GM23338 (cell line): ENCODE results near the gene ZMYND11.

Source experiments
- EZH2 ChIP-seq: fragments of 200-600 bp; sonication (generic); IDR thresholded peaks from one replicate; pipeline ENCODE4 v1.8.0; 2017; ENCODE audit warnings: antibody characterized with exemption, mild to moderate bottlenecking, low read depth; ENCODE audit not compliant: unreplicated experiment
- POLR2AphosphoS5 ChIP-seq: IDR thresholded peaks from 2 replicates; pipeline ENCODE4 v1.6.1; 2016; ENCODE audit warnings: antibody characterized with exemption, low read depth
- TF ChIP-seq, protein P1 (sequence below), 2 experiments: fragments of 200-600 bp in 1 of 2; sonication (generic) in 1 of 2; conservative IDR thresholded peaks; 2 replicates each; pipeline versions ENCODE4 v1.5.1 to v1.6.1; 2016 to 2017; ENCODE audit warnings: antibody characterized with exemption in 2 of 2, low read depth in 2 of 2, mild to moderate bottlenecking in 2 of 2, moderate library complexity in 1 of 2
- TF ChIP-seq, protein P2 (sequence below): IDR thresholded peaks from one replicate; pipeline ENCODE4 v1.6.1; 2018; ENCODE audit warnings: antibody characterized with exemption; ENCODE audit not compliant: unreplicated experiment

- TF ChIP-seq, protein P1, sequence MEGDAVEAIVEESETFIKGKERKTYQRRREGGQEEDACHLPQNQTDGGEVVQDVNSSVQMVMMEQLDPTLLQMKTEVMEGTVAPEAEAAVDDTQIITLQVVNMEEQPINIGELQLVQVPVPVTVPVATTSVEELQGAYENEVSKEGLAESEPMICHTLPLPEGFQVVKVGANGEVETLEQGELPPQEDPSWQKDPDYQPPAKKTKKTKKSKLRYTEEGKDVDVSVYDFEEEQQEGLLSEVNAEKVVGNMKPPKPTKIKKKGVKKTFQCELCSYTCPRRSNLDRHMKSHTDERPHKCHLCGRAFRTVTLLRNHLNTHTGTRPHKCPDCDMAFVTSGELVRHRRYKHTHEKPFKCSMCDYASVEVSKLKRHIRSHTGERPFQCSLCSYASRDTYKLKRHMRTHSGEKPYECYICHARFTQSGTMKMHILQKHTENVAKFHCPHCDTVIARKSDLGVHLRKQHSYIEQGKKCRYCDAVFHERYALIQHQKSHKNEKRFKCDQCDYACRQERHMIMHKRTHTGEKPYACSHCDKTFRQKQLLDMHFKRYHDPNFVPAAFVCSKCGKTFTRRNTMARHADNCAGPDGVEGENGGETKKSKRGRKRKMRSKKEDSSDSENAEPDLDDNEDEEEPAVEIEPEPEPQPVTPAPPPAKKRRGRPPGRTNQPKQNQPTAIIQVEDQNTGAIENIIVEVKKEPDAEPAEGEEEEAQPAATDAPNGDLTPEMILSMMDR (conservative IDR thresholded peaks at IDR 0.05; ENCODE audit: low read depth in 2 of 2), result no peak
- no peak for TF ChIP-seq POLR2AphosphoS5
- TF ChIP-seq, protein P2, sequence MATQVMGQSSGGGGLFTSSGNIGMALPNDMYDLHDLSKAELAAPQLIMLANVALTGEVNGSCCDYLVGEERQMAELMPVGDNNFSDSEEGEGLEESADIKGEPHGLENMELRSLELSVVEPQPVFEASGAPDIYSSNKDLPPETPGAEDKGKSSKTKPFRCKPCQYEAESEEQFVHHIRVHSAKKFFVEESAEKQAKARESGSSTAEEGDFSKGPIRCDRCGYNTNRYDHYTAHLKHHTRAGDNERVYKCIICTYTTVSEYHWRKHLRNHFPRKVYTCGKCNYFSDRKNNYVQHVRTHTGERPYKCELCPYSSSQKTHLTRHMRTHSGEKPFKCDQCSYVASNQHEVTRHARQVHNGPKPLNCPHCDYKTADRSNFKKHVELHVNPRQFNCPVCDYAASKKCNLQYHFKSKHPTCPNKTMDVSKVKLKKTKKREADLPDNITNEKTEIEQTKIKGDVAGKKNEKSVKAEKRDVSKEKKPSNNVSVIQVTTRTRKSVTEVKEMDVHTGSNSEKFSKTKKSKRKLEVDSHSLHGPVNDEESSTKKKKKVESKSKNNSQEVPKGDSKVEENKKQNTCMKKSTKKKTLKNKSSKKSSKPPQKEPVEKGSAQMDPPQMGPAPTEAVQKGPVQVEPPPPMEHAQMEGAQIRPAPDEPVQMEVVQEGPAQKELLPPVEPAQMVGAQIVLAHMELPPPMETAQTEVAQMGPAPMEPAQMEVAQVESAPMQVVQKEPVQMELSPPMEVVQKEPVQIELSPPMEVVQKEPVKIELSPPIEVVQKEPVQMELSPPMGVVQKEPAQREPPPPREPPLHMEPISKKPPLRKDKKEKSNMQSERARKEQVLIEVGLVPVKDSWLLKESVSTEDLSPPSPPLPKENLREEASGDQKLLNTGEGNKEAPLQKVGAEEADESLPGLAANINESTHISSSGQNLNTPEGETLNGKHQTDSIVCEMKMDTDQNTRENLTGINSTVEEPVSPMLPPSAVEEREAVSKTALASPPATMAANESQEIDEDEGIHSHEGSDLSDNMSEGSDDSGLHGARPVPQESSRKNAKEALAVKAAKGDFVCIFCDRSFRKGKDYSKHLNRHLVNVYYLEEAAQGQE, result no peak
- TF ChIP-seq EZH2, result no peak
Measured at GRCh38 chr10:95356-96115, 39.7 kb upstream of the ZMYND11 start.
